Pancreas (tissue), 10 donors: ENCODE results near the gene FBLN2. TPM values are rescaled to one million over a fixed set of nuclear protein-coding genes. Genes with fewer than 3 reads are reported as not detected.

Source experiments
- ATAC-seq, 4 donors: fragments of 200-7000 bp; cut with Tn5 transposase; one replicate each; pipeline versions ENCODE4 v1.8.0 to v1.9.1; 2020; ENCODE audit warnings: mild to moderate bottlenecking in 4 of 4, moderate library complexity in 4 of 4
- DNase-seq, 6 donors: peaks; one replicate each; pipeline ENCODE4 v3.0.0-alpha.2; 2020
- FAIRE-seq: peaks from 2 replicates; lab custom pipeline; 2012; peaks lifted over from hg19 to GRCh38; lab: Jason Lieb, UNC
- H3K27ac ChIP-seq, 4 donors: fragments of 200-600 bp; sonication (generic); 1 replicate in 3 of 4; 2 replicates in 1 of 4; pipeline versions ENCODE4 v1.5.0 to v1.8.0; 2020
- H3K27me3 ChIP-seq, 4 donors: fragments of 200-600 bp; one replicate each; pipeline ENCODE4 v1.8.0; 2021
- H3K36me3 ChIP-seq, 3 donors: fragments of 200-600 bp; sonication (generic) in 1 of 3; one replicate each; pipeline versions ENCODE4 v1.5.0 to v1.8.0; 2020 to 2021
- H3K4me1 ChIP-seq, 3 donors: fragments of 200-600 bp; one replicate each; pipeline ENCODE4 v1.8.0; 2021
- H3K4me3 ChIP-seq, 4 donors: fragments of 200-600 bp; sonication (generic) in 2 of 4; one replicate each; pipeline versions ENCODE4 v1.5.0 to v1.8.0; 2020 to 2021
- H3K9me3 ChIP-seq, 4 donors: fragments of 200-600 bp; one replicate each; pipeline ENCODE4 v1.8.0; 2021
- WGBS, 2 donors: extraction: QIAGEN DNeasy Blood & Tissue Kit; methylation state at CpG; one replicate each; pipeline ENCODE4 v1.1.7; 2013; 5-methylcytosine and 5-hydroxymethylcytosine counted together
- intact Hi-C, 3 donors: fragments of 100-400 bp; cut with DNase I; formaldehyde crosslinking; loops; one replicate each; pipeline versions ENCODE4 v1.11.1 to v1.14.2; 2022
- polyA plus RNA-seq, 2 donors: library from polyadenylated mRNA; stranded (reverse); fragments of 200-250 nt; gene quantifications; one replicate each; pipeline ENCODE4 v1.2.3, GENCODE V29; 2013
- total RNA-seq, 6 donors: library from RNA; stranded (reverse); fragmentation: NEBNext Ultra II Directional in 4 of 6; extraction: Animal tissue kit (Norgen Biotek cat#: 25700) in 4 of 6; gene quantifications; one replicate each; pipeline versions ENCODE4 v1.2.1 to v1.2.4, GENCODE V29; 2021 to 2023
- TF ChIP-seq, protein P1 (sequence below), 4 donors: fragments of 200-600 bp; sonication (generic) in 3 of 4; IDR thresholded peaks; one replicate each; pipeline versions ENCODE4 v1.5.0 to v1.8.0; 2021; ENCODE audit warnings: antibody characterized with exemption in 4 of 4
- donor health status: healthy with polysubstance abuse.
- donor health status: DM: no; HTN: no; CAD: no; lungs with moderate emphysema.
- donor health status: DM: no; HTN: no; CAD: no.
- donor health status: control.
- donor health status: control.
- donor health status: Bipolar disorder and iron deficiency.
- donor health status: DM: yes; HTN: yes; CAD: no.
- donor health status: DM: no; HTN: no; CAD: no.
- donor health status: DM: no; HTN: no; CAD: no.
- donor health status: DM: yes; HTN: yes; CAD: no.

FBLN2 gene
- total and polyA plus RNA-seq, 8 donors = 2.4 to 21.8 (median 4.2) TPM

DNA sequence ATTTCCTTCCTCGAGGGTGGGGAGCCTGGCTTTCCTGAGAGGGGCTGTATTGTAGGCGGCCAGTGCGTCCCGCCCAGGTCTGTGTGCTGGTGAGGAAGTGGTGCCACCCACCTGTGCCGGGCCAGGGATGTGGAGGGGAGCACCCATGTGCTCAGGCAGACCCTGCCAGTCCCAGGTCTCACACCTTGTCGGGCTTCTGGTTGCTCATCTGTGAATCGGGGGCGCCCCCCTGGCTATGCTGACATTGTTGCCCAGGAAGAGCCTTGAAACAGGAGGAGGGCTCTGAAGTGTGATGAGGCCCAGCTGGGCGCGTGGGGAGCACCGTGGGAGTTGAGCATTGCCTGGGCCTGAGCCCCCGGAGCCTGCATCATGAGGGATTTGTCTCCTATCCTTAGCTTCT lies 4.8 kb downstream of the FBLN2 start:
- Histone ChIP-seq H3K27ac (no peak overlapping the region), H3K9me3 (no peaks in the 10 kb centered on the region), H3K4me3 (no peak overlapping the region), H3K27me3 (no peaks in the 10 kb centered on the region), H3K36me3 (no peaks in the 10 kb centered on the region), H3K4me1 (no peaks in the 10 kb centered on the region)
- WGBS, 2 donors = 59 to 64% methylated on average over 12 of the region's 12 CpGs
- FAIRE-seq (no peak), DNase-seq (peak in 1 of 6 donors; percentile 45), ATAC-seq (no peak)
- intact Hi-C loops = no loop called here
- TF ChIP-seq, protein P1, sequence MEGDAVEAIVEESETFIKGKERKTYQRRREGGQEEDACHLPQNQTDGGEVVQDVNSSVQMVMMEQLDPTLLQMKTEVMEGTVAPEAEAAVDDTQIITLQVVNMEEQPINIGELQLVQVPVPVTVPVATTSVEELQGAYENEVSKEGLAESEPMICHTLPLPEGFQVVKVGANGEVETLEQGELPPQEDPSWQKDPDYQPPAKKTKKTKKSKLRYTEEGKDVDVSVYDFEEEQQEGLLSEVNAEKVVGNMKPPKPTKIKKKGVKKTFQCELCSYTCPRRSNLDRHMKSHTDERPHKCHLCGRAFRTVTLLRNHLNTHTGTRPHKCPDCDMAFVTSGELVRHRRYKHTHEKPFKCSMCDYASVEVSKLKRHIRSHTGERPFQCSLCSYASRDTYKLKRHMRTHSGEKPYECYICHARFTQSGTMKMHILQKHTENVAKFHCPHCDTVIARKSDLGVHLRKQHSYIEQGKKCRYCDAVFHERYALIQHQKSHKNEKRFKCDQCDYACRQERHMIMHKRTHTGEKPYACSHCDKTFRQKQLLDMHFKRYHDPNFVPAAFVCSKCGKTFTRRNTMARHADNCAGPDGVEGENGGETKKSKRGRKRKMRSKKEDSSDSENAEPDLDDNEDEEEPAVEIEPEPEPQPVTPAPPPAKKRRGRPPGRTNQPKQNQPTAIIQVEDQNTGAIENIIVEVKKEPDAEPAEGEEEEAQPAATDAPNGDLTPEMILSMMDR (IDR thresholded peaks at IDR 0.05) = no peak

DNA sequence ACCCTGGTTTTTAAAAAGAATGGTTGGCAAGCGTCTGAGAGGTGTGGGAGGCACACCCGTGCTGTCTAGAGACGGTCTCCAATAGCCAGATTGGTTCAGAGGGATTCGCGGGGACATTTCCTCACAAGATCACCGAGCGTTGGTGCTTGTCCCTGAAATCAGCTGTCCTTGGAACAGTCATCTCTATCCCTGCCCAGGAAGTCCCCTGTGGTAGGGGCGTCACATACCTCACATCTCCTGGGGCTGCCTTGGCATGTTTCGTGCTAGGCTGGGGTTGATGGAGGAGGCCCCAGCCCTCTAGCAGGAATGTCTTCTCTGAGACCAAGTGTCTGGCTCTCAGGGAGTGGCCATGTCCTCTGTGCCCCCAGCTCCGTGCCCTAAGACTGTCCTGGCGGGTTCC lies 6.8 kb downstream of the FBLN2 start:
- Histone ChIP-seq H3K36me3 (no peaks in the 10 kb centered on the region), H3K9me3 (no peaks in the 10 kb centered on the region), H3K27ac (no peak overlapping the region), H3K4me1 (no peaks in the 10 kb centered on the region), H3K27me3 (no peaks in the 10 kb centered on the region), H3K4me3 (no peak overlapping the region)
- no peak for ATAC-seq
- TF ChIP-seq, protein P1 (IDR thresholded peaks at IDR 0.05) = no peak
- DNase-seq = no peak
- no peak for FAIRE-seq
- 74 to 83% methylated on average over 11 of the region's 11 CpGs for WGBS, 2 donors
- intact Hi-C loops = no loop called here

GRCh38 chr3:13556207-13556606 lies 7.3 kb downstream of the FBLN2 start:
- no peaks in the 10 kb centered on the region for H3K27me3 ChIP-seq
- TF ChIP-seq, protein P1 (IDR thresholded peaks at IDR 0.05) = no peak
- ATAC-seq (no peak), DNase-seq (no peak), FAIRE-seq (no peak)
- H3K36me3 ChIP-seq = no peaks in the 10 kb centered on the region
- intact Hi-C loops = no loop called here
- no peaks in the 10 kb centered on the region for H3K9me3 ChIP-seq
- WGBS, 2 donors = 35 to 40% methylated on average over 5 to 6 of the region's 6 CpGs
- no peak overlapping the region for H3K27ac ChIP-seq
- H3K4me1 ChIP-seq = no peaks in the 10 kb centered on the region
- H3K4me3 ChIP-seq = no peak overlapping the region

- TF ChIP-seq, protein P1 (IDR thresholded peaks at IDR 0.05) = no peak
- no peak for ATAC-seq
- no peaks in the 10 kb centered on the region for H3K4me1 ChIP-seq
- no peak for FAIRE-seq
- no peak overlapping the region for H3K4me3 ChIP-seq
- no peaks in the 10 kb centered on the region for H3K9me3 ChIP-seq
- no peak for DNase-seq
- WGBS, 2 donors = 82 to 87% methylated on average over 6 of the region's 6 CpGs
- no peaks in the 10 kb centered on the region for H3K36me3 ChIP-seq
- H3K27ac ChIP-seq = no peak overlapping the region
- H3K27me3 ChIP-seq = no peaks in the 10 kb centered on the region
- intact Hi-C loops = no loop called here
Measured at GRCh38 chr3:13556917-13557316, 8.0 kb downstream of the FBLN2 start.

DNA sequence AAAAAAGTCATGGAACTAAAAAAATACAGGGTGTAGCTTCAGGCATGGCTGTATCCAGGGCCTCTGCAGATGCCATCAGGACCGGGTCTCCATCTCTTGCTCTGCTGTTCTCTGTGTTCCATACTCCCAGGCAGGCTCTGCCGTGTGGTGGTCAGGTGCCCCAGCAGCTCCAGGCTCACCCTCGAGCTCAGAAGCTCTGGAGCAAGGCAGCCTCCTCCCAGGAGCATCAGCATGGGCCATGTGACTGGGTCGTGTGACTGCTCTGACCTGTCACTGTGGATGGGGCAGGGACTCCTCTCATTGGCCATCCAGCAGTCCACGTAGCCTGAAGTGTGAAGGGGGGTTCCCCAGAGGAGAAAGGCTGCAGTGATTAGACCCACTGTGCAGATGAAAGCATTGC lies 8.5 kb downstream of the FBLN2 start:
- Histone ChIP-seq H3K27me3 (no peaks in the 10 kb centered on the region), H3K36me3 (no peaks in the 10 kb centered on the region), H3K4me3 (no peak overlapping the region), H3K4me1 (no peaks in the 10 kb centered on the region), H3K27ac (no peak overlapping the region), H3K9me3 (no peaks in the 10 kb centered on the region)
- intact Hi-C loops = no loop called here
- DNase-seq = no peak
- TF ChIP-seq, protein P1 (IDR thresholded peaks at IDR 0.05) = no peak
- ATAC-seq = no peak
- 68 to 69% methylated on average over 5 of the region's 5 CpGs for WGBS, 2 donors
- no peak for FAIRE-seq
